Measurements from ENCODE around the gene IGFLR1. TPM values are rescaled to one million over a fixed set of nuclear protein-coding genes. Genes with fewer than 3 reads are reported as not detected.
"Not testable (repeated sequence)": the region's sequence is repeated elsewhere in the genome, so short reads cannot be mapped to it uniquely, and the experiment has no call there.

Gene IGFLR1
- total RNA-seq, 4 donors from 2014 or later = 2.0 to 14.1 (median 3.0) TPM

DNA sequence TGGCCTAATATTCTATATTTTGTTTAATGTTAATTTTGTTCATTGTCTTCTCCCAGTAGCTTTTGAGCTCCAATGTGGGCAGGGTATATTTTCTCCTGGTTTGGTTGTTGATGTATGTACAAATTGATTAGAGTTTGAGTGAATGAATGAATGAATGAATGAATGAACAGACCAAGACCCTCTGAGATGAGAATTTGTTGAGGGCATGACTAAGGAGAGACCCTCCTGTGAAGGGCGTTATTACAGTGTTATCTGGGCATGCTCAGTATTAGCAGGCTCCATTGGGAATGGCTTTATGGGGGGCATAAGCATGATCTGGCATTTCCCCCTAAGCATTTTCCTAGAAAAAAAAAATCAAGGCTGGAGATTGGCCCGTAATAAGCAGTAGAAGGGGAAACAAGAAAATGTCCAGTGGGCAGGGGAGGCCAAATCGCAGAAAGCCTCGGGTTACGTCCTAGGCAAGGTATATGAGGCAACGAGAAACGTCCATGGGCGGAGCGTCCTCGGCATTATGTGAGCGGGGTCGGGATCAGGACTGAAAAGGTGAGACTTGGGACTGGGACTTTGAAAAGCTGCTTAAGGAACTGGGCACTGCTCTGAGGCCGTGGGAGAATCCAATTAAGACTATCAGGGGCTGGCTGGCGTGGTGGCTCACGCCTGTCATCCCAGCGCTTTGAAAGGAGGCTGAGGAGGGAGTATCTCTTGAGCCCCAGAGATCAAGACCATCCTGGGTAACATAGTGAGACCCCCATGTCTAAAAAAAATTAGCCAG is 32.2 kb upstream of the IGFLR1 start:
- no peaks in the 10 kb centered on the region for H3K27me3 ChIP-seq
- TF ChIP-seq CTCF (IDR thresholded peaks at IDR 0.05 in 4 of 5, conservative IDR thresholded peaks at IDR 0.05 in 1 of 5) (no peak), POLR2A (IDR thresholded peaks at IDR 0.05) (no peak)
- H3K36me3 ChIP-seq = no peaks in the 10 kb centered on the region
- no peak overlapping the region for H3K27ac ChIP-seq
- intact Hi-C loops (cut with DNase I; ENCODE audit: low total_unique reads) (loop anchor here (1.0 to 10.0 kb wide), 4 partner anchors 16 to 220 kb away; partner anchors contain the start of genes PROSER3 and SDHAF1), in situ Hi-C loops (cut with MboI; ENCODE audit: low sequenced_read_pairs in 4 of 4) (loop anchor here in 1 of 4 donors (25.0 kb wide), 1 partner anchor 363 kb away; the partner anchor contains the start of gene CAPNS1)
- no peaks in the 10 kb centered on the region for H3K9me3 ChIP-seq
- ATAC-seq = no peak
- DNase-seq = no peak
- H3K4me3 ChIP-seq = peak overlapping the region; percentile 60 to 81 (median 73)
- H3K4me1 ChIP-seq = peaks cover 4 to 5% of the 10 kb centered on the region in 2 donors

GRCh38 chr19:35773020-35773806 is 31.0 kb upstream of the IGFLR1 start:
- peaks cover 4 to 5% of the 10 kb centered on the region in 2 donors for H3K4me1 ChIP-seq
- ATAC-seq (no peak), DNase-seq (no peak)
- H3K27ac ChIP-seq = no peak overlapping the region
- no peak overlapping the region for H3K4me3 ChIP-seq
- H3K9me3 ChIP-seq = no peaks in the 10 kb centered on the region
- no peaks in the 10 kb centered on the region for H3K27me3 ChIP-seq
- no peaks in the 10 kb centered on the region for H3K36me3 ChIP-seq
- intact Hi-C loops (cut with DNase I; ENCODE audit: low total_unique reads) (loop anchor here (10.0 kb wide), 1 partner anchor 222 kb away; the partner anchor contains the start of gene SDHAF1), in situ Hi-C loops (cut with MboI; ENCODE audit: low sequenced_read_pairs in 4 of 4) (loop anchor here in 1 of 4 donors (25.0 kb wide), 1 partner anchor 364 kb away; the partner anchor contains the start of gene CAPNS1)
- no peak for TF ChIP-seq POLR2A (IDR thresholded peaks at IDR 0.05)
- no peak for TF ChIP-seq CTCF (IDR thresholded peaks at IDR 0.05 in 4 of 5, conservative IDR thresholded peaks at IDR 0.05 in 1 of 5)

DNA sequence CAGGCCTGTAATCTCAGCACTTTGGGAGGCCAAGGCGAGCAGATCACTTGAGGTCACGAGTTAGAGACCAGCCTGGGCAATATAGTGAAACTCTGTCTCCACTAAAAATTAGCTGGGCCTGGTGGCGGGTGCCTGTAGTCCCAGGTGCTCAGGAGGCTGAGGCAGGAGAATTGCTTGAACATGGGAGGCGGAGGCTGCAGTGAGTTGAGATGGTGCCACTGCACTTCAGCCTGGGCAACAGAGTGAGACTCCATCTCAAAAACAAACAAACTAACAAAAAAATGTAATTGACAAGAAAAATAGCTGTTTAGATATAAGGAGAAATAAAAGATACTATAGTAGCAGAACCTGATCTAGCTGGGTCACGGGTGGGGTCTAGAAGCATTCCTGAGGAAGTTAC is 30.1 kb upstream of the IGFLR1 start:
- H3K27me3 ChIP-seq, H3K36me3 ChIP-seq, ATAC-seq, H3K4me3 ChIP-seq, DNase-seq, H3K9me3 ChIP-seq, H3K27ac ChIP-seq, H3K4me1 ChIP-seq: not testable (repeated sequence)
- intact Hi-C loops (cut with DNase I; ENCODE audit: low total_unique reads) = loop anchor here (10.0 kb wide), 1 partner anchor 222 kb away; the partner anchor contains the start of gene SDHAF1
- in situ Hi-C loops (cut with MboI; ENCODE audit: low sequenced_read_pairs in 4 of 4) = loop anchor here in 1 of 4 donors (25.0 kb wide), 1 partner anchor 365 kb away; the partner anchor contains the start of gene CAPNS1

- H3K27ac ChIP-seq = no peak overlapping the region
- in situ Hi-C loops (cut with MboI; ENCODE audit: low sequenced_read_pairs in 4 of 4) = loop anchor here in 1 of 4 donors (25.0 kb wide), 1 partner anchor 369 kb away; the partner anchor contains the start of gene CAPNS1
These were observed 25.8 kb upstream of the IGFLR1 start for GRCh38 chr19:35768082-35768421.

More at GRCh38 chr19:35768082-35768421, 25.8 kb upstream of the IGFLR1 start:
- intact Hi-C loops (cut with DNase I; ENCODE audit: low total_unique reads) = no loop called here
- ATAC-seq (no peak), DNase-seq (no peak)
- Histone ChIP-seq H3K27me3 (no peaks in the 10 kb centered on the region), H3K9me3 (no peaks in the 10 kb centered on the region), H3K4me3 (no peak overlapping the region), H3K4me1 (no peaks in the 10 kb centered on the region), H3K36me3 (peaks cover 0 to 13% of the 10 kb centered on the region in 2 donors)
- no peak for TF ChIP-seq CTCF (IDR thresholded peaks at IDR 0.05 in 4 of 5, conservative IDR thresholded peaks at IDR 0.05 in 1 of 5)
